ENCODE data around the gene LARGE1. TPM values are rescaled to one million over a fixed set of nuclear protein-coding genes. Genes with fewer than 3 reads are reported as not detected.

LARGE1 gene
- total and polyA plus RNA-seq, 4 experiments from 2014 or later = 0.06 to 1.1 (median 1.0) TPM; not detected in 1

- peaks cover 8% of the 10 kb centered on the region for H3K4me1 ChIP-seq (ENCODE audit: insufficient read depth, low read length)
- Mint-ChIP-seq H3K27ac (no peak overlapping the region), H3K9me3 (peaks cover 0 to 20% (median 8%) of the 10 kb centered on the region in 8 donors), H3K4me3 (no peak overlapping the region), H3K4me1 (peaks cover 8 to 18% (median 12%) of the 10 kb centered on the region in 4 donors), H3K36me3 (peaks cover 4% of the 10 kb centered on the region in 2 donors), H3K27me3 (no peaks in the 10 kb centered on the region)
- H3K36me3 ChIP-seq (ENCODE audit: insufficient read depth, low read length) = no peaks in the 10 kb centered on the region
- H3K9me3 ChIP-seq (ENCODE audit: control insufficient read depth in 1 of 2, low read length in 2 of 2) = no peaks in the 10 kb centered on the region
- no peak overlapping the region for H3K4me3 ChIP-seq (ENCODE audit: low read length in 2 of 2)
- H3K27me3 ChIP-seq (ENCODE audit: insufficient read depth, low read length) = no peaks in the 10 kb centered on the region
- H3K27ac ChIP-seq (ENCODE audit: low read depth, low read length) = no peak overlapping the region
- ChIA-PET CTCF (ENCODE audit: partially characterized antibody) (interaction anchor here (1.2 kb wide), 1 partner anchor 72 kb away, joined by 3 read pairs; no protein-coding TSS in a partner anchor), POLR2A (ENCODE audit: partially characterized antibody) (no interaction called here)
- DNase-seq = no peak
- intact Hi-C loops (cut with micrococcal nuclease) = no loop called here
Measured at GRCh38 chr22:33850724-33851123, 69.6 kb downstream of the LARGE1 start.

DNA sequence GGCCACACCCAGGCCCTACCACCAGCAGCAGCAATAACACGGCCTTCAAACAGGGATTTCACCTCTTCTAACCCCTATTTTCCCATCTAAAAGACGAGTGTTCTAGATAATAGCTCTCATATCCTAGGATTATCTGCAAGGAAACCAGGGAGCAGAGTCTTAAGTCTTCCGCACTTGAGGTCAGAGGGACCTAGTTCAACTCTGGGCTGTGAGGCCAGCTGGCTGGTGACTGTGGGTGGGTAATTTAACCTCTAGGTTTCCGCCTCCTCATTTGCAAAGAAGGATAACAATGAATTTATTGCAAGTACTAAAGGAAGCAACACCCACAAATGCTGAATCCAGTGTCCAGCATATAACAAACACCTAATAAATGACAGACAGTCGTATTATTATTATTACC lies 70.1 kb downstream of the LARGE1 start:
- H3K36me3 ChIP-seq (ENCODE audit: insufficient read depth, low read length) = no peaks in the 10 kb centered on the region
- CTCF ChIA-PET (ENCODE audit: partially characterized antibody) = no interaction called here
- no peaks in the 10 kb centered on the region for H3K27me3 Mint-ChIP-seq
- DNase-seq = no peak
- no peak overlapping the region for H3K4me3 ChIP-seq (ENCODE audit: low read length in 2 of 2)
- no peaks in the 10 kb centered on the region for H3K9me3 ChIP-seq (ENCODE audit: control insufficient read depth in 1 of 2, low read length in 2 of 2)
- H3K4me1 Mint-ChIP-seq = peaks cover 8 to 18% (median 12%) of the 10 kb centered on the region in 4 donors
- POLR2A ChIA-PET (ENCODE audit: partially characterized antibody) = no interaction called here
- H3K27ac ChIP-seq (ENCODE audit: low read depth, low read length) = no peak overlapping the region
- peaks cover 0 to 24% (median 8%) of the 10 kb centered on the region in 8 donors for H3K9me3 Mint-ChIP-seq
- H3K27me3 ChIP-seq (ENCODE audit: insufficient read depth, low read length) = no peaks in the 10 kb centered on the region
- no peak overlapping the region for H3K27ac Mint-ChIP-seq
- intact Hi-C loops (cut with micrococcal nuclease) = no loop called here
- H3K4me3 Mint-ChIP-seq = no peak overlapping the region
- peaks cover 8% of the 10 kb centered on the region for H3K4me1 ChIP-seq (ENCODE audit: insufficient read depth, low read length)
- H3K36me3 Mint-ChIP-seq = peaks cover 4% of the 10 kb centered on the region in 2 donors

- peaks cover 0 to 26% (median 8%) of the 10 kb centered on the region in 8 donors for H3K9me3 Mint-ChIP-seq
- CTCF ChIA-PET (ENCODE audit: partially characterized antibody) = no interaction called here
- H3K36me3 ChIP-seq (ENCODE audit: insufficient read depth, low read length) = no peaks in the 10 kb centered on the region
Measured at GRCh38 chr22:33848251-33848650, 72.0 kb downstream of the LARGE1 start.

GRCh38 chr22:33844273-33844672 lies 76.0 kb downstream of the LARGE1 start:
- H3K27me3 ChIP-seq (ENCODE audit: insufficient read depth, low read length) = no peaks in the 10 kb centered on the region
- ChIA-PET CTCF (ENCODE audit: partially characterized antibody) (no interaction called here), POLR2A (ENCODE audit: partially characterized antibody) (no interaction called here)
- no peaks in the 10 kb centered on the region for H3K9me3 ChIP-seq (ENCODE audit: control insufficient read depth in 1 of 2, low read length in 2 of 2)
- intact Hi-C loops (cut with micrococcal nuclease) = no loop called here
- H3K36me3 Mint-ChIP-seq = peaks cover 0 to 4% of the 10 kb centered on the region in 2 donors
- no peaks in the 10 kb centered on the region for H3K4me1 ChIP-seq (ENCODE audit: insufficient read depth, low read length)
- H3K36me3 ChIP-seq (ENCODE audit: insufficient read depth, low read length) = no peaks in the 10 kb centered on the region
- no peaks in the 10 kb centered on the region for H3K4me1 Mint-ChIP-seq
- no peak overlapping the region for H3K4me3 Mint-ChIP-seq
- H3K27ac ChIP-seq (ENCODE audit: low read depth, low read length) = no peak overlapping the region
- H3K4me3 ChIP-seq (ENCODE audit: low read length in 2 of 2) = no peak overlapping the region
- DNase-seq = no peak
- H3K27me3 Mint-ChIP-seq = no peaks in the 10 kb centered on the region
- peaks cover 0 to 23% (median 7%) of the 10 kb centered on the region in 8 donors for H3K9me3 Mint-ChIP-seq
- no peak overlapping the region for H3K27ac Mint-ChIP-seq

More at GRCh38 chr22:33848251-33848650, 72.0 kb downstream of the LARGE1 start:
- Histone ChIP-seq H3K4me1 (ENCODE audit: insufficient read depth, low read length) (peaks cover 1% of the 10 kb centered on the region), H3K4me3 (ENCODE audit: low read length in 2 of 2) (no peak overlapping the region), H3K27me3 (ENCODE audit: insufficient read depth, low read length) (no peaks in the 10 kb centered on the region), H3K9me3 (ENCODE audit: control insufficient read depth in 1 of 2, low read length in 2 of 2) (no peaks in the 10 kb centered on the region), H3K27ac (ENCODE audit: low read depth, low read length) (no peak overlapping the region)
- no peak overlapping the region for H3K27ac Mint-ChIP-seq
- H3K4me3 Mint-ChIP-seq = no peak overlapping the region
- DNase-seq = no peak
- peaks cover 0 to 4% of the 10 kb centered on the region in 2 donors for H3K36me3 Mint-ChIP-seq
- intact Hi-C loops (cut with micrococcal nuclease) = no loop called here
- peaks cover 1 to 5% (median 3%) of the 10 kb centered on the region in 4 donors for H3K4me1 Mint-ChIP-seq
- no peaks in the 10 kb centered on the region for H3K27me3 Mint-ChIP-seq
- POLR2A ChIA-PET (ENCODE audit: partially characterized antibody) = no interaction called here

GRCh38 chr22:33842421-33843094 lies 77.7 kb downstream of the LARGE1 start:
- DNase-seq = no peak
- H3K4me1 Mint-ChIP-seq = no peaks in the 10 kb centered on the region
- peaks cover 0 to 18% (median 6%) of the 10 kb centered on the region in 8 donors for H3K9me3 Mint-ChIP-seq
- Histone ChIP-seq H3K4me3 (ENCODE audit: low read length in 2 of 2) (no peak overlapping the region), H3K36me3 (ENCODE audit: insufficient read depth, low read length) (no peaks in the 10 kb centered on the region), H3K27me3 (ENCODE audit: insufficient read depth, low read length) (no peaks in the 10 kb centered on the region), H3K9me3 (ENCODE audit: control insufficient read depth in 1 of 2, low read length in 2 of 2) (no peaks in the 10 kb centered on the region), H3K27ac (ENCODE audit: low read depth, low read length) (no peak overlapping the region), H3K4me1 (ENCODE audit: insufficient read depth, low read length) (no peaks in the 10 kb centered on the region)
- ChIA-PET CTCF (ENCODE audit: partially characterized antibody) (no interaction called here), POLR2A (ENCODE audit: partially characterized antibody) (no interaction called here)
- intact Hi-C loops (cut with micrococcal nuclease) = no loop called here
- no peak overlapping the region for H3K4me3 Mint-ChIP-seq
- no peaks in the 10 kb centered on the region for H3K27me3 Mint-ChIP-seq
- no peak overlapping the region for H3K27ac Mint-ChIP-seq
- peaks cover 0 to under 1% of the 10 kb centered on the region in 2 donors for H3K36me3 Mint-ChIP-seq

DNA sequence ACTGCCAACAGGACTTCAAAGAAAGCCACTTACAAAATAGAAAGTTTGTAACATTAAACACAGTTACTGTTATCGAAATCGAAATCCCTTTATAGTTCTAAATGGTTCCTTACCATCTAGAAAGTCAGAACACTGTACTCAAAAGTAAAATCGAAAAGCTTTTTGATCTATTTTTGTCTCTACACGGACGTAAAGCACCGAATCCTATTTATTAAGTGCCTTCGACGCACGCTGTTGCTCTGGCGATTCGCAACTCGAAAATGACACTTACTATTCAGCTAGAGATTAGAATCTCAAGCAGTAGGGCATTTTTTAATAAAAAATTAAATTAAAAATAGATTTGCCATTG lies 78.3 kb downstream of the LARGE1 start:
- POLR2A ChIA-PET (ENCODE audit: partially characterized antibody) = no interaction called here
- no peaks in the 10 kb centered on the region for H3K4me1 ChIP-seq (ENCODE audit: insufficient read depth, low read length)
- H3K27me3 ChIP-seq (ENCODE audit: insufficient read depth, low read length) = no peaks in the 10 kb centered on the region
- no peak for DNase-seq
- H3K9me3 ChIP-seq (ENCODE audit: control insufficient read depth in 1 of 2, low read length in 2 of 2) = no peaks in the 10 kb centered on the region
- peaks cover 0 to 15% (median 4%) of the 10 kb centered on the region in 8 donors for H3K9me3 Mint-ChIP-seq
- CTCF ChIA-PET (ENCODE audit: partially characterized antibody) = no interaction called here
- H3K4me3 ChIP-seq (ENCODE audit: low read length in 2 of 2) = no peak overlapping the region
- H3K4me3 Mint-ChIP-seq = no peak overlapping the region
- H3K36me3 ChIP-seq (ENCODE audit: insufficient read depth, low read length) = no peaks in the 10 kb centered on the region
- intact Hi-C loops (cut with micrococcal nuclease) = no loop called here
- H3K27me3 Mint-ChIP-seq = no peaks in the 10 kb centered on the region
- H3K4me1 Mint-ChIP-seq = no peaks in the 10 kb centered on the region
- no peaks in the 10 kb centered on the region for H3K36me3 Mint-ChIP-seq
- H3K27ac ChIP-seq (ENCODE audit: low read depth, low read length) = no peak overlapping the region
- H3K27ac Mint-ChIP-seq = no peak overlapping the region

DNA sequence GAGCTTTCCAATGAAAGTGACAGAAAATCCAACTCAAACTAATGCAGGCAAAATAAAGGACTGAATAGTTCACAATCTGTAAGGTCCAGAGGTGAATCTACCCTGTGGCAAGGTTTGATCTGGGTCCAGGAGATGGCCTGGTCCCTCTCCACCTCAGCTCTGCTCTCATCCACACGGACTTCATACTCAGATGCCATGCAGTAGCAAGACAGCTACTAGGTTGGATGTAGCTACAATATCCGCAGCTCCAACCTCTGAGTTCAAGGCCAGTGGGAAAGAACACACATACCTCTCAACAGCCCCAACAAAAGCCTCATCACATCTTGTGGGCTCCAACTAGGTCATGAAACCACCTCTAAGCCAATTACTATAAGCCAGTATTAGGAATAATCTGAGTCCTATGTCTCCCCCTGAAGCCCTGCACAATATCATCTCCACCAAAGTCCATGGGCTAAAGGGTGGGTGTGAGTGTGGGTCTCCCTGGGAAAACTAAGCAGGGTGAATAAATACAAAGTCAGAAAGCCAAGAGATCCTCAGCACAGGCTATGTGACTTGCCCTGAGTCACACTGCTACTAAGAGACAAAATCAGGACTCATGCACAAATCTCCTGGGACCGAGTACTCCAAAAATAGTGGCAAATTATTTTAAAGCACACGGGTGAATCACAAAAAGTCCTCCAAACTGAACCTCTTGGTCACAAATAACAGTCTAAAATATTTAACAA lies 78.8 kb downstream of the LARGE1 start:
- no peaks in the 10 kb centered on the region for H3K4me1 ChIP-seq (ENCODE audit: insufficient read depth, low read length)
- Mint-ChIP-seq H3K36me3 (no peaks in the 10 kb centered on the region), H3K4me3 (no peak overlapping the region), H3K4me1 (no peaks in the 10 kb centered on the region), H3K27ac (no peak overlapping the region), H3K9me3 (peaks cover 0 to 11% (median 2%) of the 10 kb centered on the region in 8 donors), H3K27me3 (no peaks in the 10 kb centered on the region)
- no peaks in the 10 kb centered on the region for H3K36me3 ChIP-seq (ENCODE audit: insufficient read depth, low read length)
- H3K9me3 ChIP-seq (ENCODE audit: control insufficient read depth in 1 of 2, low read length in 2 of 2) = no peaks in the 10 kb centered on the region
- no peaks in the 10 kb centered on the region for H3K27me3 ChIP-seq (ENCODE audit: insufficient read depth, low read length)
- POLR2A ChIA-PET (ENCODE audit: partially characterized antibody) = no interaction called here
- DNase-seq = no peak
- no peak overlapping the region for H3K4me3 ChIP-seq (ENCODE audit: low read length in 2 of 2)
- intact Hi-C loops (cut with micrococcal nuclease) = no loop called here
- CTCF ChIA-PET (ENCODE audit: partially characterized antibody) = no interaction called here
- no peak overlapping the region for H3K27ac ChIP-seq (ENCODE audit: low read depth, low read length)
